Neural cell (in vitro differentiated cells): ENCODE measurements around the gene RIN3.

Experiments used
- EP300 ChIP-seq: fragments of 450-650 bp; conservative IDR thresholded peaks from 2 replicates; pipeline ENCODE4 v1.6.1; 2014; ENCODE audit warnings: antibody characterized with exemption, mild to moderate bottlenecking, moderate library complexity; ENCODE audit not compliant: poor library complexity, severe bottlenecking
- EZH2 ChIP-seq: fragments of 200-600, 300-800 bp; shearing (Covaris generic), sonication (generic); IDR thresholded peaks from 2 replicates; pipeline ENCODE4 v1.6.1; 2014; ENCODE audit warnings: antibody characterized with exemption, low read length, borderline replicate concordance, mild to moderate bottlenecking; ENCODE audit not compliant: insufficient read depth, poor library complexity, severe bottlenecking
- MXI1 ChIP-seq: fragments of 450-650 bp; conservative IDR thresholded peaks from 2 replicates; pipeline ENCODE4 v1.6.1; 2014; ENCODE audit warnings: antibody characterized with exemption, mild to moderate bottlenecking; ENCODE audit not compliant: poor library complexity, severe bottlenecking
- POLR2AphosphoS5 ChIP-seq: IDR thresholded peaks from 2 replicates; pipeline ENCODE4 v1.6.1; 2012
- REST ChIP-seq: IDR thresholded peaks from 2 replicates; pipeline ENCODE4 v1.6.1; 2012; ENCODE audit warnings: borderline replicate concordance
- TAF1 ChIP-seq: IDR thresholded peaks from 2 replicates; pipeline ENCODE4 v1.6.1; 2012; ENCODE audit warnings: low read depth
- TF ChIP-seq, protein P1 (sequence below): fragments of 450-650 bp; IDR thresholded peaks from 2 replicates; pipeline ENCODE4 v1.5.1; 2014; ENCODE audit warnings: antibody characterized with exemption, mild to moderate bottlenecking, moderate library complexity; ENCODE audit not compliant: poor library complexity, severe bottlenecking

DNA sequence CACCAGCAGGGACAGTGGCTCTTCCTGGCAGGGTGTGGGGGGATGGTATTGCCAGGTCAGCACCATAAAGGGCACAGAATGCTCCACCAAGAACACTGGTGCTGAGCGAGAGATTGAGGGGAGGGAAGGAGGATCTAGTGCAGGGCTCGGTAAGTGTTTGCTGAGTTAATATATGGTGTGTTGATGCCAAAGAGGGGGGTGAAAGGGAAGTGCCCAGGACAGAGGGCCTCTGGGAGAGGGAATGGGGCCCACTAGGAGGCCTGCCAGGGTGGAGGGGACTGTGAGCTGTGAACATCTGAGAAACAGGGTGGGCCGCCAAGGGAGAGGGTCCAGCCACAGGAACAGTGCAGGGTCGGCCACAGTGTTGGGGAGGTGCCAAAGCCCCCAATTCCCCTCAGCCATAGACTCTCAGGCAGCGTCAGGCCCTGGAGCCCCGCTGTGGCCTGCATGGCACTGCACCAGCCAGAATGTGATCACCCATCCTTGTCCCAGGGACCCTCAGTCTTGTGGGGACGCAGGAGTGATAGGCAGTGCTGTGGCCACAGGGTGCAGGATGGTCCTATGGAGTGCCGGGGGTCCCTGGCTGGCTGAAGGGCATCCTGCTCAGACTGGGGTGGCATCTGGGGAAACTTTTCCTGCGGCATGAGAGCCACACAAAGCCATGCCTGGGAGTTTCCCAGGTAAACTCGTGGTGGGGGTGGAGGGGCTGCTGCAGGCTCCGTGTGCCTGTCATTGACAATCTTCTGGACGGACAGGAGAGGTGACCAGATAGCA lies 11.9 kb downstream of the RIN3 start:
- TF ChIP-seq REST (no peak), MXI1 (no peak), TAF1 (no peak), POLR2AphosphoS5 (no peak), EP300 (no peak), EZH2 (no peak)
- TF ChIP-seq, protein P1, sequence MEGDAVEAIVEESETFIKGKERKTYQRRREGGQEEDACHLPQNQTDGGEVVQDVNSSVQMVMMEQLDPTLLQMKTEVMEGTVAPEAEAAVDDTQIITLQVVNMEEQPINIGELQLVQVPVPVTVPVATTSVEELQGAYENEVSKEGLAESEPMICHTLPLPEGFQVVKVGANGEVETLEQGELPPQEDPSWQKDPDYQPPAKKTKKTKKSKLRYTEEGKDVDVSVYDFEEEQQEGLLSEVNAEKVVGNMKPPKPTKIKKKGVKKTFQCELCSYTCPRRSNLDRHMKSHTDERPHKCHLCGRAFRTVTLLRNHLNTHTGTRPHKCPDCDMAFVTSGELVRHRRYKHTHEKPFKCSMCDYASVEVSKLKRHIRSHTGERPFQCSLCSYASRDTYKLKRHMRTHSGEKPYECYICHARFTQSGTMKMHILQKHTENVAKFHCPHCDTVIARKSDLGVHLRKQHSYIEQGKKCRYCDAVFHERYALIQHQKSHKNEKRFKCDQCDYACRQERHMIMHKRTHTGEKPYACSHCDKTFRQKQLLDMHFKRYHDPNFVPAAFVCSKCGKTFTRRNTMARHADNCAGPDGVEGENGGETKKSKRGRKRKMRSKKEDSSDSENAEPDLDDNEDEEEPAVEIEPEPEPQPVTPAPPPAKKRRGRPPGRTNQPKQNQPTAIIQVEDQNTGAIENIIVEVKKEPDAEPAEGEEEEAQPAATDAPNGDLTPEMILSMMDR = no peak
